ACC112 (cell line): ENCODE data around the gene OVAAL.

Experiments
- H2AFZ ChIP-seq: fragments of 200-600 bp; sonication (generic); one replicate; pipeline ENCODE4 v1.6.0; 2017; ENCODE audit warnings: antibody characterized with exemption, low read length; ENCODE audit not compliant: unreplicated experiment
- H3K27ac ChIP-seq: fragments of 200-600 bp; sonication (generic); 2 replicates; pipeline ENCODE4 v1.5.1; 2014; ENCODE audit warnings: low read depth, mild to moderate bottlenecking, antibody characterized with exemption, low read length, moderate library complexity
- H3K27me3 ChIP-seq: fragments of 200-600 bp; sonication (generic); 2 replicates; pipeline ENCODE4 v1.6.1; 2014; ENCODE audit warnings: mild to moderate bottlenecking, antibody characterized with exemption, low read length, moderate library complexity, mixed read lengths; ENCODE audit not compliant: insufficient read depth
- H3K36me3 ChIP-seq: fragments of 200-600 bp; sonication (generic); 2 replicates; pipeline ENCODE4 v1.6.1; 2016; ENCODE audit warnings: mild to moderate bottlenecking, antibody characterized with exemption, low read length, moderate library complexity, mixed read lengths; ENCODE audit not compliant: insufficient read depth
- H3K4me1 ChIP-seq: fragments of 200-600 bp; sonication (generic); one replicate; pipeline ENCODE4 v1.6.1; 2016; ENCODE audit warnings: low read length, mixed read lengths; ENCODE audit not compliant: insufficient read depth, unreplicated experiment, control insufficient read depth
- H3K4me3 ChIP-seq: fragments of 200-600 bp; sonication (generic); 2 replicates; pipeline ENCODE4 v1.5.1; 2014; ENCODE audit warnings: mild to moderate bottlenecking, low read depth, low read length
- H3K79me2 ChIP-seq: fragments of 200-600 bp; sonication (generic); one replicate; pipeline ENCODE4 v1.6.0; 2016; ENCODE audit warnings: low read length; ENCODE audit not compliant: control insufficient read depth, unreplicated experiment, insufficient read depth

Gene OVAAL

DNA sequence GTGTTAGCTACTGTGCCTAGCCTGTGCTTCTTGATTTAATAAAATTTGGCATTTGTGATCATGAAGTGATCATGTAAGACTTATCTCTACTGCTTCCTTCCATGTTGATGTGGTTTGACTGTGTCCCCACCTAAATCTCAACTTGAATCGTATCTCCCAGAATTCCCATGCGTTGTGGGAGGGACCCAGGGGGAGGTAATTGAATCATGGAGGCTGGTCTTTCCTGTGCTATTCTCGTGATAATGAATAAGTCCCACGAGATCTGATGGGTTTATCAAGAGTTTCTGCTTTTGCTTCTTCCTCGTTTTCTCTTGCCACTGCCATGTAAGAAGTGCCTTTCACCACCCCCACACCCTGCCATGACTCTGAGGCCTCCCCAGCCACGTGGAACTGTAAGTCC lies at the start of gene OVAAL:
Gene OVAAL, plus strand, starts transcription at position 301 of the 400 bp plus-strand sequence.
- H3K4me1 ChIP-seq = peaks cover 18% of the 10 kb centered on the region
- H3K4me3 ChIP-seq = no peak within 1 kb of the TSS
- H3K27me3 ChIP-seq = no peaks in the 10 kb centered on the region; the same call in 1 of the 2 replicates
- H3K36me3 ChIP-seq = no peaks in the 10 kb centered on the region
- H3K27ac ChIP-seq = no peak within 1 kb of the TSS
- H3K79me2 ChIP-seq = no peaks in the 10 kb centered on the region
- no peak within 1 kb of the TSS for H2AFZ ChIP-seq

DNA sequence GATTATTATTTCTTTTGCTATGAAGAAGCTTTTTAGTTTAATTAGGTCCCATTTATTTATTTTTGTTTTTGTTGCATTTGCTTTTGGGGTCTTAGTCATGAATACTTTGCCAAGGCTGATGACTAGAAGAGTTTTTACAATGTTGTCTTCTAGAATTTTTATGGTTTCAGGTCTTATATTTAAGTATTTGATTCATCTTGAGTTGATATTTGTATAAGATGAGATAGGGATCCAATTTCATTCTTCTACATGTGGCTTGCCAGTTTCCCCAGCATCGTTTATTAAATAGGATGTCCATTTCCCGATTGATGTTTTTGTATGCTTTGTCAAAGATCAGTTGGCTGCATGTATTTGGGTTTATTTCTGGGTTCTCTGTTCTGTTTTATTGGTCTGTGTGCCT lies 47.9 kb upstream of the OVAAL start:
- no peaks in the 10 kb centered on the region for H3K79me2 ChIP-seq
- no peaks in the 10 kb centered on the region for H3K36me3 ChIP-seq
- H3K4me3 ChIP-seq = no peak overlapping the region
- H3K27ac ChIP-seq = no peak overlapping the region
- H3K4me1 ChIP-seq = peaks cover 7% of the 10 kb centered on the region
- H3K27me3 ChIP-seq = no peaks in the 10 kb centered on the region
- no peak overlapping the region for H2AFZ ChIP-seq

DNA sequence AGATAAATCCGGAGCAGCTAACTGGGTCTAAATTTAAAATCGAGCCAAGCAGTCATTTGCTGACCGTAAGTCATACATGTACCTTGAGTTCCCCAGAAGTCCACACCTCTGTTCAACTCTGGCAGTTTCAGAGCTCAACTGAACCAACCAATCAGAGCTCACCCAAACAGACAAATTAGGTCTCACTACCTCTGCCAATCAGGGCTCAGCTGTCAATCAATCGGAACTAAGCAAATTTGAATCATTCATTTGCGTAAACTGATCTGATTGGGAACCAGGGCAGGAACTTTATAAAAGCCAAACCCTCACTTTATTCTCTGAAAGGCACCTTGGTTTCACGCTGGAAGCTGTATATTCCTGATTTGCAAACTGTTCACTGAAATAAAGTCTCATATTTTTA lies 45.2 kb upstream of the OVAAL start:
- H3K36me3 ChIP-seq = no peaks in the 10 kb centered on the region
- H3K79me2 ChIP-seq = no peaks in the 10 kb centered on the region
- H3K27me3 ChIP-seq = no peaks in the 10 kb centered on the region
- no peak overlapping the region for H3K4me3 ChIP-seq
- no peak overlapping the region for H3K27ac ChIP-seq
- peaks cover 9% of the 10 kb centered on the region for H3K4me1 ChIP-seq
- H2AFZ ChIP-seq = no peak overlapping the region

GRCh38 chr1:180515364-180515763 lies 43.4 kb upstream of the OVAAL start:
- Histone ChIP-seq H3K79me2 (no peaks in the 10 kb centered on the region), H2AFZ (no peak overlapping the region), H3K27me3 (no peaks in the 10 kb centered on the region), H3K4me1 (peaks cover 9% of the 10 kb centered on the region), H3K4me3 (no peak overlapping the region), H3K36me3 (no peaks in the 10 kb centered on the region), H3K27ac (no peak overlapping the region)

GRCh38 chr1:180515857-180516388 lies 42.8 kb upstream of the OVAAL start:
- H3K27ac ChIP-seq = peak overlapping the region; percentile 26
- H3K4me1 ChIP-seq = peaks cover 9% of the 10 kb centered on the region
- H3K27me3 ChIP-seq = no peaks in the 10 kb centered on the region
- no peaks in the 10 kb centered on the region for H3K36me3 ChIP-seq
- H3K79me2 ChIP-seq = no peaks in the 10 kb centered on the region
- H3K4me3 ChIP-seq = no peak overlapping the region
- peak overlapping the region; percentile 52 for H2AFZ ChIP-seq

DNA sequence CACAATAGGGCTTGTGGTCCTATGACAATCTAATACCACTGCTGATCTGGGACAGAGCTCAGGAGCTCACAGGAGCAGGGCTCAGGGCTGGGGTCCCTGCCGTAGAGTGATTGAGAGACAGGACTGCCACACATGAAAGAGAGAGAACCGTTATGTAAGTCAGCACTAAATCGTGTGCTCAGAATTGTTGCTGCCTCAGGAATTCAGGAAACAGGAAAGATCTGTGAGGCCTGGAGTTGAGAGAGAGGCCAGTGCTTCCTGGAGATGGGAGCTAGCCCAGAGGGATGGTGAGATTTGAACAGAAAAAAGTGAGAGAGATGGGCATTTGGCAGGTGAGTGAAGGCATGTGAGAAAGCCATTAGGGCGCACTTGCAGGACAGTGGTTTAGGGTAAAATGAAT lies 38.9 kb upstream of the OVAAL start:
- Histone ChIP-seq H3K36me3 (no peaks in the 10 kb centered on the region), H3K27me3 (no peaks in the 10 kb centered on the region), H3K79me2 (no peaks in the 10 kb centered on the region), H3K27ac (no peak overlapping the region), H3K4me1 (peaks cover 9% of the 10 kb centered on the region), H3K4me3 (no peak overlapping the region), H2AFZ (no peak overlapping the region)

GRCh38 chr1:180521474-180522212 lies 37.1 kb upstream of the OVAAL start:
- Histone ChIP-seq H3K4me1 (peaks cover 1% of the 10 kb centered on the region), H3K4me3 (no peak overlapping the region), H3K27me3 (no peaks in the 10 kb centered on the region), H3K79me2 (no peaks in the 10 kb centered on the region), H2AFZ (no peak overlapping the region), H3K27ac (no peak overlapping the region), H3K36me3 (no peaks in the 10 kb centered on the region)

DNA sequence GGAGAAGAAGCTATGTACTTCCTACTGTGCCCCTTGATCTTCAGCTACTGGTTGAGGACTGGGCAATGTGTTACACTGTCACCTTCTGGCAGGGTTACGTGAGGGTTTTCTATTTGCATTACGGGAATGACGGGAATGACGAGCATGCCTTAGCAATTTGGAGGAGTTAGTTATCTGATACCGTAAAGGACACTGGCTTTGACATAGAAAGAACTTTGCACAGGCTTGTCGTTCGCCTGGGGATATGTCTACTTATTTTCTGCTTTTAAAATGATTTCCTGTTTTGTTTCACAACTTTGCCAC lies 36.6 kb upstream of the OVAAL start:
- H3K27me3 ChIP-seq = no peaks in the 10 kb centered on the region
- no peak overlapping the region for H2AFZ ChIP-seq
- H3K79me2 ChIP-seq = no peaks in the 10 kb centered on the region
- H3K36me3 ChIP-seq = no peaks in the 10 kb centered on the region
- H3K27ac ChIP-seq = no peak overlapping the region
- H3K4me1 ChIP-seq = peaks cover 3% of the 10 kb centered on the region
- H3K4me3 ChIP-seq = no peak overlapping the region

- no peak overlapping the region for H3K27ac ChIP-seq
- H3K79me2 ChIP-seq = no peaks in the 10 kb centered on the region
- no peak overlapping the region for H2AFZ ChIP-seq
- H3K36me3 ChIP-seq = no peaks in the 10 kb centered on the region
- H3K27me3 ChIP-seq = no peaks in the 10 kb centered on the region
- H3K4me3 ChIP-seq = no peak overlapping the region
- H3K4me1 ChIP-seq = peaks cover 20% of the 10 kb centered on the region
These were observed 34.4 kb upstream of the OVAAL start for GRCh38 chr1:180524160-180524914.

DNA sequence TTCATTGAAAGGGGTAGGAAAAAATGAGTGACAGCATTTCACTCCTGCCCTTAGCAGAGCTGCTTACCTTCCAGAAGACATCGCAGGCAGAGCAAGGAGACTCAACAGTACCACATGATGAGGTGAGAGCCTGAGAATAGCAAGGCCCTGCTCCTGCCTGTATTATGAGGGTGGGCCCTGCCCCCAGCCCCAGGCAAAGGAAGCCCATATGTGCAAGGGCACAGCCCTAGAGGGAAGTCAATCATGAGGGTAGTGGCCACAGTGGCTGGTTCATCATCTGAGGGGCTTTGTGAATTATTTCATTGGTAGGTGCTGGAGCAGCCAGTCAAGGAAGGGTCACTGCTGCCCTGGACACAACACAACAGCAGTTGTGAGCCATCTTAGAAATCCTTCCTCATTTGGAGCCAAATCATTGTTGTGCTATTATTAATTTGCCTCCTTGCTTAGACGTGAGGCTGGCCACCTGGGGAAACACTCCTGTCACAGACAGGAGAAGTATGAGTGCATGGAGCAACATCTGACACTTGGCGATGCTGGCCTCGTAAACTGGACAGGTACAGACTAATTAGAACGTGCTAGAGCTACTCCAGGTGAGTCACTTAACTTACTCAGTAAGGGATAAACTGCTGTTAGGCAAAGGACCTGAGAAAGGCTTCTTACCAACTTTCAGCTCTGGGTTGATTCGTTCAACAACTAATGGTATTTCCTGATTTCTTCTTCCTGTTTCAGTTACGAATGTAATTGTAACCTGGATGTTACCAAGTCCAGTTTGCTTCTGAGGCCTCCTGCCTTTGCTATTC lies 33.6 kb upstream of the OVAAL start:
- Histone ChIP-seq H3K27ac (no peak overlapping the region), H3K27me3 (no peaks in the 10 kb centered on the region), H2AFZ (no peak overlapping the region), H3K4me1 (peaks cover 26% of the 10 kb centered on the region), H3K36me3 (no peaks in the 10 kb centered on the region), H3K4me3 (no peak overlapping the region), H3K79me2 (no peaks in the 10 kb centered on the region)
